ENCODE measurements around the gene PHLDA2.

PHLDA2 gene

GRCh38 chr11:2881076-2881980, 47.9 kb downstream of the PHLDA2 start:
- no peak for FAIRE-seq

GRCh38 chr11:2880646-2881045, 48.6 kb downstream of the PHLDA2 start:
- no peak for FAIRE-seq

GRCh38 chr11:2878782-2879181, 50.4 kb downstream of the PHLDA2 start:
- FAIRE-seq, result no peak

Measured in endometrium (tissue), 2 donors.